Body of pancreas (tissue), 4 donors: Measurements from ENCODE around the gene COG8. TPM values are rescaled to one million over a fixed set of nuclear protein-coding genes. Genes with fewer than 3 reads are reported as not detected.

ENCODE experiments used
- ATAC-seq: fragments of 150-250 bp; one replicate; pipeline ENCODE4 v1.9.1; 2016
- DNase-seq, 4 donors: peaks; one replicate each; pipeline ENCODE4 v3.0.0-alpha.2; 2019
- H3K27ac ChIP-seq, 4 donors: fragments of 200-600 bp; sonication (generic); 1 replicate in 3 of 4; 2 replicates in 1 of 4; pipeline versions ENCODE4 v1.5.1 to v1.6.1; 2016 to 2019; ENCODE audit warnings: mild to moderate bottlenecking in 1 of 4, mixed read lengths in 1 of 4, moderate library complexity in 1 of 4
- H3K27me3 ChIP-seq, 2 donors: fragments of 200-600 bp; sonication (generic); one replicate each; pipeline ENCODE4 v1.6.0; 2016; ENCODE audit warnings: mild to moderate bottlenecking in 1 of 2
- H3K36me3 ChIP-seq, 2 donors: fragments of 200-600 bp; sonication (generic); replicated peaks in 1 of 2; 2 replicates each; pipeline ENCODE4 v1.5.1; 2016; ENCODE audit warnings: low read depth in 2 of 2; ENCODE audit not compliant: insufficient read depth in 1 of 2
- H3K4me1 ChIP-seq: fragments of 200-600 bp; sonication (generic); one replicate; pipeline ENCODE4 v1.6.0; 2016
- H3K4me3 ChIP-seq, 2 donors: fragments of 200-600 bp; sonication (generic); 1 replicate in 1 of 2; 2 replicates in 1 of 2; pipeline ENCODE4 v1.5.1; 2016 to 2019
- H3K9me3 ChIP-seq, 3 donors: fragments of 200-600 bp; sonication (generic); 1 replicate in 2 of 3; 2 replicates in 1 of 3; pipeline ENCODE4 v1.5.1; 2016
- CTCF ChIP-seq, 7 experiments: fragments of 450-650 bp in 4 of 7; fragments of 200-600 bp in 3 of 7; sonication (generic) in 3 of 7; IDR thresholded peaks; one replicate each; pipeline ENCODE4 v1.5.1; 2016 to 2019; ENCODE audit warnings: antibody characterized with exemption in 7 of 7
- POLR2A ChIP-seq, 3 donors: fragments of 450-650 bp; IDR thresholded peaks; one replicate each; pipeline ENCODE4 v1.6.1; 2016; ENCODE audit warnings: antibody characterized with exemption in 3 of 3, mild to moderate bottlenecking in 2 of 3
- WGBS, 2 donors: methylation state at CpG; one replicate each; pipeline ENCODE4 v1.1.5; 2017; 5-methylcytosine and 5-hydroxymethylcytosine counted together
- intact Hi-C: fragments of 100-400 bp; cut with DNase I; formaldehyde crosslinking; loops from one replicate; pipeline ENCODE4 v1.15.1; 2023
- total RNA-seq, 2 donors: library from RNA; depleted of rRNA; stranded (reverse); fragments of >200 nt; gene quantifications; one replicate each; pipeline ENCODE4 v1.1.0, GENCODE V29; 2016

Gene COG8
- total RNA-seq, 2 donors from 2014 or later, result 39.4 to 46.8 TPM

GRCh38 chr16:69381231-69381630 is 41.9 kb upstream of the COG8 start:
- TF ChIP-seq POLR2A (IDR thresholded peaks at IDR 0.05) (no peak), CTCF (IDR thresholded peaks at IDR 0.05) (no peak)
- peaks cover 0 to 7% of the 10 kb centered on the region in 2 donors for H3K36me3 ChIP-seq
- no peak overlapping the region for H3K27ac ChIP-seq
- no peaks in the 10 kb centered on the region for H3K9me3 ChIP-seq
- H3K27me3 ChIP-seq, result no peaks in the 10 kb centered on the region
- DNase-seq (no peak), ATAC-seq (no peak)
- WGBS, 2 donors, result 76 to 85% methylated on average over 2 of the region's 2 CpGs
- intact Hi-C loops, result no loop called here
- peaks cover 19% of the 10 kb centered on the region for H3K4me1 ChIP-seq
- H3K4me3 ChIP-seq, result no peak overlapping the region

DNA sequence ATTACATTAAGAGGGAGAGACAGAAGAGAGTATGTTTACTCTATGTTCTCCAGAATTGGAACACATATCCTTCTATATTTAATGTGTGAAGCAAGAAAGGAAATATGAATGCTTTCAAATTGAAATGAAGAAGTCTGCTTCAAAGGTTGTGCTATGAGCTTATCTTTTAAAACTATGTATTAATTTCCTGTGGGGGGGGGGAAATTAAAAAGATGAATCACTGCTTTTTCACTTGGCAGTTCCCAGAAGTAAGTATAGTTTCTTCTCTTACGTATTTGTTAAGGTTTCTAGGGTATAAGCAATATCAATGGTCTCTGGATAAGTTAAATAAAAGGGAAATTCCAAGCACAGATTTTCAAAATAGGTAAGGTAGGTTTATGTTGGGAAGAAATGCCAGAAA is 39.4 kb upstream of the COG8 start:
- Histone ChIP-seq H3K4me1 (peaks cover 4% of the 10 kb centered on the region), H3K27me3 (no peaks in the 10 kb centered on the region), H3K36me3 (peaks cover 0 to 7% of the 10 kb centered on the region in 2 donors), H3K27ac (no peak overlapping the region), H3K9me3 (no peaks in the 10 kb centered on the region), H3K4me3 (no peak overlapping the region)
- TF ChIP-seq POLR2A (IDR thresholded peaks at IDR 0.05) (no peak), CTCF (IDR thresholded peaks at IDR 0.05) (no peak)
- ATAC-seq, result no peak
- intact Hi-C loops, result no loop called here
- no peak for DNase-seq
- 69 to 88% methylated on average over 1 of the region's 1 CpG for WGBS, 2 donors

GRCh38 chr16:69378036-69378435 is 38.7 kb upstream of the COG8 start:
- ATAC-seq, result no peak
- H3K4me1 ChIP-seq, result no peaks in the 10 kb centered on the region
- no peaks in the 10 kb centered on the region for H3K27me3 ChIP-seq
- DNase-seq, result no peak
- no peak overlapping the region for H3K4me3 ChIP-seq
- peaks cover 0 to 6% of the 10 kb centered on the region in 2 donors for H3K36me3 ChIP-seq
- no peak overlapping the region for H3K27ac ChIP-seq
- no peak for TF ChIP-seq CTCF (IDR thresholded peaks at IDR 0.05)
- TF ChIP-seq POLR2A (IDR thresholded peaks at IDR 0.05), result no peak
- intact Hi-C loops, result no loop called here
- 85 to 100% methylated on average over 1 of the region's 1 CpG for WGBS, 2 donors
- no peaks in the 10 kb centered on the region for H3K9me3 ChIP-seq

DNA sequence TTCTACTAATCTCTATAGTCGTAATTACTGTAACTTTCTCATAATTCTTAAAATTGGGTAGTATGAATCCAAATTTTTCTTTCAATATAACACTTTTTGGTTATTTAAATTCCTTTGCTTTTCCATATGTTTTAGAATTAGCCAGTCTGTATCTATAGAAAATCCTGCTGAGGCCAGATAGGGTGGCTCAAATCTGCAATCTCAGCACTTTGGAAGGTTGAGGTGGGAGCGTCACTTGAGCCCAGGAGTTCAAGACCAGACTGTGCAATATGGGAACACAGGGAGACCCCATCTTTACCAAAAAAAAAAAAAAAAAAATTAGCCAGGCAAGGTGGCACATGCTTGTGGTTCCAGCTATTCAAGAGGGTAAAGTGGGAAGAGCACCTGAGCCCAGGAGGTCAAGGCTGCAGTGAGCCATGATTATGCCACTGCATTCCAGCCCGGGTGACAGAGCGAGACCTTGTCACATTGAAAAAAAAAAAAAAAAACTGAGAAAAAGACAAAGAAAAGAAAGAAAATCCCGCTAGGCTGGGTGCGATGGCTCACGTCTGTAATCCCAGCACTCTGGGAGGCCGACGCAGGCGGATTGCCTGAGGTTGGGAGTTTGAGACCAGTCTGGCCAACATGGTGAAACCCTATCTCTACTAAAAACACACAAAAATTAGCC is 37.2 kb upstream of the COG8 start:
- DNase-seq (no peak), ATAC-seq (no peak)
- no peak overlapping the region for H3K4me3 ChIP-seq
- no peaks in the 10 kb centered on the region for H3K36me3 ChIP-seq
- no peaks in the 10 kb centered on the region for H3K9me3 ChIP-seq
- TF ChIP-seq POLR2A (IDR thresholded peaks at IDR 0.05) (no peak), CTCF (IDR thresholded peaks at IDR 0.05) (no peak)
- H3K27ac ChIP-seq, result no peak overlapping the region
- H3K27me3 ChIP-seq, result no peaks in the 10 kb centered on the region
- intact Hi-C loops, result no loop called here
- no peaks in the 10 kb centered on the region for H3K4me1 ChIP-seq
- 95 to 96% methylated on average over 10 of the region's 10 CpGs for WGBS, 2 donors

GRCh38 chr16:69373019-69373418 is 33.7 kb upstream of the COG8 start:
- ATAC-seq, result no peak

More at GRCh38 chr16:69373019-69373418, 33.7 kb upstream of the COG8 start:
- WGBS, 2 donors, result 90 to 91% methylated on average over 1 of the region's 1 CpG
- intact Hi-C loops, result no loop called here
- no peak for TF ChIP-seq CTCF (IDR thresholded peaks at IDR 0.05)
- TF ChIP-seq POLR2A (IDR thresholded peaks at IDR 0.05), result no peak
- Histone ChIP-seq H3K27me3 (no peaks in the 10 kb centered on the region), H3K4me3 (no peak overlapping the region), H3K36me3 (peaks cover 0 to 14% of the 10 kb centered on the region in 2 donors), H3K9me3 (no peaks in the 10 kb centered on the region), H3K4me1 (no peaks in the 10 kb centered on the region), H3K27ac (no peak overlapping the region)
- no peak for DNase-seq
